ENCODE data around the gene ENOPH1.
"Not testable (repeated sequence)": the region's sequence is repeated elsewhere in the genome, so short reads cannot be mapped to it uniquely, and the experiment has no call there.

Gene ENOPH1

DNA sequence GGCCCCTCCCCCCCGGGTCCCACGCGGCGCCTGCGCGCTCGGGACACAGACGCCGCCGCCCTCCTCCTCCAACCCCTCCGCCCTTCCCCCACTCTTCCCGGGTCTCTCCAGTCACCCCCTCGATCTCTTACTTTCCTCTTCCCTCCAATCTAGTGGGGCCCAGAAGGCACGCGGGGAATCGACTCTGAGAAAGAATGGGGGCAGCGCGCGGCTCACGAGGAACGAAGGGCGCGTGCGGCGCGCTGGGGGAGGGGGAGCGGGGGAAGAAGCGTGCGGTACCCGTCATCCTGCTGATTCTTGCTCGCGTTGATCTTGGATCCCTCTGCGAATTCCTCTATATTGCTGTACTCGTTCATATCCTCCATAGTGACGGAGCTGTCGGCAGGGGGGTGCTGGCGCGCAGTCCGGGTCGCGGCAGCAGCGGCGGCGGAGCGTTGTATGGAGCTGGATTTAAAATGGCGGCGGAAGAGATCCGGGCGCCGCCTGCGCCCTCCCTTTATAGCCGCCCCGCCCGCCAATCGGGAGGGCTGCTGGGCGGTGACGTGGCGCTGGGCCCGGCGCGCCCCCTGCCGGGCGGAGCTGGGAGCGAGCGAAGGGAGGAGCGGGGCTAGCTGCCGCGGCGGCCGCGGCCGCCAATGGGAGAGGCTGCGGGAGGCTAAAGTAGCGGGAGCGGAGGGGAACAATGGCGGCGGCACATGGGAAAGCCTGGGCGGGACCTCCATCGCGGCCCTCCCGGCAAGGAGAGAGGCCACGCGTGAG lies 1.2 kb upstream of the ENOPH1 start:
- DNase-seq, result peak; percentile 95 to 96

DNA sequence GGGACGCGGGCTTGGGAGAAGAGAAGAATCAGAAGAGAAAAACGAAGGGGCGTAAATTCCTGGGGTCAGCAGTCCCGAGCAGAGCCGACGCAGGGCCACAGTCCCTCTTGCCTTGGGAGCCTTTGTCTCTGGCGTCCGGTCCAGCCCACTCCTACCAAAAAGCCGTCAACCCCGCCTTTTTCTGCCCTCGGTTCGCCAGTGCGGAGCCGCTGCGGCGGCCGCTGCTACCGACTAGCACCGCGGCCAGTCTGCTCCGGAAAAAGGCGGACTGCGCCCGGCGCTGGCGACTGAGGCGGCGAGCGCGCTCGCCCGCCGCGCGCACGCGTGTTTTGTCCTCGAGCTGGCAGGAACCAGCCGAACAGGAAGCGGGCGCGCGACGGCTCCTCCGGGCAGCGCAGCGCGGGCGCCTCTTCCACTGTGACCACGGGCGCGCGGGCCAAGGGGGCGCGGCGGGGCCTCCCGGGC lies 630 bp upstream of the ENOPH1 start:
- no peak for DNase-seq

DNA sequence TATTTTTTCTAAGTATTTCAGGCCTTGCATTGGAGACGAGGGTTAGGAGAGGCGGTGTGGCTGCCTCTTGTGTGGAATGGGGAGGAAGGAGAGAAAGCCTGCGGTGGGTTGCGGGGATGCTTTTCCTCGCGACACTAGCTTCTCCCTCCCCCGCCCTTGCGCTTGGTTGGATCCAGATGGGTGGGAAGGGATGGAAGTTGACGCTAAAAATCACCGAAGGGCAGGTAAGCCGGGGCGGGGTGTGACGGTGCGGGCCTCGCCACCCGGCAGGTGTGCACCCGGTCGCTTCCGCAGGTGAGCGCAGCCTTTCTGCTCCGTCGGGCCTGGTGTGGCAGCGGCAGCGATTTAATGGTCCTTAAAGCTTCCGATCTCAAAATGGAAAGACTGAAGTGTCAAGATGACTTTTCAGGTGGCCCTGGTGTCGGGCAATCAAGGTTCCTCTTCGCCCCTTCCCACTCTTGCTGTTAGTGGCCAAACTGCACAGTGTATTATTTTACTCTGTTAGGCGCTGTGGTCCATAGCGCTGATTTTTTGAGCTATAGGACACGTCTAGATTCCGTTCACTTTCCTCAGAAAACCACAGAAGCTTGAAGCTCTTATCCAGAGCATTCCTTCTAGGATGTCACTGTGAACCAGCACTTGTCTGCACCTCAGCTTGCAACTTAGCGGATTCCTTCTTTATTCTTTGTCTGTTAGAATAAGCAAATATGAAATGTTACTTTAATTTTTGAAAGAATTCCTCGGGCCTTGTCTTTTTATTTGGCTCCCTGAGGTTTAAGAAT lies 765 bp downstream of the ENOPH1 start:
- no peak for DNase-seq

DNA sequence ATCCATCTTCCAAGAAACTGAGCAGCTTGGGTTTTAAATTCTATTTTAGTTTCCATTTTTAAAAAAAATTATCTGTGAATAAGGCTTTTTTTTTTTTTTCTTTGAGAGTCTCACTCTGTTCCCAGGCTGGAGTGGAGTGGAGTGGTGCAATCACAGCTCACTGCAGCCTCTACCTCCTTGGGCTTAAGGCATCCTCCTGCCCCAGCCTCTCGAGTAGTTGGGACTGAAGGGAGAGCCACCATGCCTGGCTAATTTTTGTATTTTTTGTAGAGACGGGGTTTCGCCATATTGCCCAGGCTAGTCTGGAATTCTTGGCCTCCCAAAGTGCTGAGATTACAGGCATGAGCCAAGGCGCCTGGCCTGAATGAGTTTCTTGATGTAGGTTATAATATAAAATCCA lies 1.4 kb downstream of the ENOPH1 start:
- DNase-seq, result no peak

DNA sequence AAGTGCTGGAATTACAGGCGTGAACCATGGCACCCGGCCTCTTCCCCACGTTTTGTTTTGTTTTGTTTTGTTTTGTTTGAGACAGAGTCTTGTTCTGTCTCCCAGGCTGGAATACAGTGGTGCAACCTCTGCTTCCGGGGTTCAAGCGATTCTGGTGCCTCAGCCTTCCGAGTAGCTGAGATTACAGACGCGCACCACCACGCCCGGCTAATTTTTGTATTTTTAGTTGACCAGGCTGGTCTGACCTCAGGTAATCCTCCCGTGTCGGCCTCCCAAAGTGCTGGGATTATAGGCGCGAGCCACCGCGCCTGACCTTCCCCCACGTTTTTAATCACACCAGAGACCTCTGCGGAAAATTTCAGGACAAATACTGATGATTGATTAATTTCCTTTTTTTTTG lies 2.2 kb downstream of the ENOPH1 start:
- no peak for DNase-seq

DNA sequence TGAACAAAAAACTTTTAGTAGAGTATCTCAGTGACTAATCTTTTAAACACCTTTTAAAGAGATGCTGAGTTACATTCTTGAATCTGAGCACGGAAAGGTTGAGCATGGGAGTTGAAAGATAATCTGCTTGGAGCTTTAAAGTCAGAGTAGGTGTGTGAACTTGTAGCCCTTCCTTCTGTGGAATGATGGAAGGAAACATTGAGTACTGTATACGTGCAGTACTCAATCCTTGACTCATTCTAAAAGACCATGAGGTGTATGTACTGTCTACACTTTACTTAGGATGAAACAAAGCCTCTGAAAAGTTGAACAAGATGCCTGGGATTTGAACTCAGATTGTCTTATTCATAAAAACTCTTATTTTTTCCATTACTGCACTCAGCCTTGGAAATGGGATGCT lies 3.4 kb downstream of the ENOPH1 start:
- no peak for DNase-seq

DNA sequence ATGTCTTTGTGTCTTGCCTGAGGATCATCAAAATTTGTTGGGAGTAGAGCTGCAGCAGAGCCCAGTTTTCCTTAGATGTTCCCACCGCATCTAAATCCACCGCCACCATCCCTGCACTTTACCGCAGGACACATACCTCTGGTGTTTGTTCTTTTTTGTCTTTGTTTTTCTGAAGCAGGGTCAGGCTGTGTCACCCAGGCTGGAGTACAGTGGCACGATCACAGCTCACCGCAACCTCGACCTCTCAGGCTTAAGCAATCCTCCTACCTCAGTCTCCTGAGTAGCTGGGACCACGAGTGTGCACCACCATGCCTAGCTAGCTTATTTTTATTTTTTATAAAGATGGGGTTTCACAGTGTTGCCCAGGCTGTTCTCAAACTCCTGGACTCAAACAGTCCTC lies 4.6 kb downstream of the ENOPH1 start:
- no peak for DNase-seq

DNA sequence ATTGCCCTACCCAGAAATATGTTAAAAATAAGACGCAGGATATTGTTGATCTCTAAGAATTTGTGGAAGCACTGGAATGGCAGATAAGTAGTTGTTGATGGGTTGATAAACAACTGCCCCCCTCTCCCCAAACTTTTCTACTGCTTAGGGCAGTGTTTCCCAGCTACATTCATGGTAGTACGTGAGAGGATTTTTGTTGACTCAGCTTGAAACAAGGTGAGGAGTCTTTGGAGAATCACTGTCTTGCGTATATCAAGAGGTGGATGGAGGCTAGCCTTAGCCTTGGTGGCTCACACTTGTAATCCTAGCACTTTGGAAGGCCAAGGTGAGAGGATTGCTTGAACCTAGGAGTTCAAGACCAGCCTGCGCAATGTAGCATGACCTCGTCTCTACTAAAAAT lies 5.7 kb downstream of the ENOPH1 start:
- DNase-seq, result no peak

DNA sequence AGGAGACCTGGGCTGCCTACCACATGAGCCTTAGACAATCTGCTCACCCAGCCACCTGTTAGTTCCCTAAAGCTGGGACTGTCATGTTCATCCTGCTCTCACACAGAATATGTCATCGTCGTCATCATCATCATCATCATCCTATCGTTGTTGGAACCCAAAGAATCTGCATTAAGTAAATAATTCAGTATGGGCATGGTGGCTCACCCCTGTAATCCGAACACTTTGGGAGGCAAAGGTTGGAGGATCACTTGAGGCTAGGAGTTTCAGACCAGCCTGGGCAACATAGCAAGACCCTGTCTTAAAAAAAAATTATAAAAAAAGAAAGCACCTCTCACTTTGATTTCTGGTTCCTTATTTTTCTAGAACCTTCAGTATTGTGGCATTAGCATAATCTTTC lies 6.4 kb downstream of the ENOPH1 start:
- no peak for DNase-seq

DNA sequence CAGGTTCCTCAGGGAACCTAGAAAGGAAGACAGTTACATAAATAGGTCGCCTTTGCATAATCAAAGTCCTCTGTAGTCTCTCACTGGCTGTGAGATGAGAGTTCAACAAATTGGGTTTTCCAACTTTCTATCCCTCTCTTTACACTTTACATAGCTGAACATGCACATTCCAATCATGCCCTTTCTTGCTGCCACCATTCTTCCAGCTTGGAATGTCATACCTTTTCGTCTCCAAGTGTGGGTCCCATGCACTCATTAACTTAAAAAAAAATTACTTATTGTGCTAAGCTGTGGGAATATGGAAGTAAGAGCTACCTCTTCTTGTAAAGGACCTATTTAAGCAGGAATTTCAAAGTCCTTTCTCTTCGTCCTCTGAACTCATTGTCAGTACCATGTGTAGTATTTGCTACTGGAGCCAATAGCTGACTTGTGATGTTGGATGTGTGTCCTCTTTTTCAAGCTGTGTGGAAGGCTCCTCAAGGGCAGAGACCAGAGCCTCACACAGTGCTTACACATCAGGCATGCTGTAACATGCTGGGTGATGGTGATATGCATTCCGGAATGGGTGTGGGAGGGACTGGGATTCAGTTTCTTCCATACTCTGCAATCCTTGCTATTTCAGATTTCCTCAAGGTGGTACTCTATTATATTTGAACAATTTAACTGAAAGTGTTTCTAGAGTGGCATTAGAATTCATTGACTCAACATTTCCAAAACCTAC lies 7.1 kb downstream of the ENOPH1 start:
- DNase-seq, result no peak

DNA sequence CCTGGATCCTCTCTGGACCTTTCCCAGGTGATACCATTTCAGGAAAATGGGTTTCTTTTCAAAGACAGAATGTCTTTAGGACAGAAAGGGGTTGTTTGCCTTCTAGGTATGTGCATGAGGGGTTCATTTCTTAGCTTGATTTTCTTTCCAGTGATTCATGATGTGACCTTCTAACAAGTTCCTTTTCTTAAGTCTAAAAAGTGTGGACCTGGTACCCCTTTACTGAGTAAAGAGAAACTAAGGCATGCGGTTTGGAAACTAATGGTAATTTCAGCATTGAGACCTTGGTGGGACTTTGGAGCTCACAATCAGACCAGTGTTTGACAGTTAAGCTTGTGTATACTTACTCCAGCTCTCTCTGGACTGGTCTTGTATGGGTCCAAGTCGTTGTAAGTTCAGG lies 8.7 kb downstream of the ENOPH1 start:
- DNase-seq, result no peak

DNA sequence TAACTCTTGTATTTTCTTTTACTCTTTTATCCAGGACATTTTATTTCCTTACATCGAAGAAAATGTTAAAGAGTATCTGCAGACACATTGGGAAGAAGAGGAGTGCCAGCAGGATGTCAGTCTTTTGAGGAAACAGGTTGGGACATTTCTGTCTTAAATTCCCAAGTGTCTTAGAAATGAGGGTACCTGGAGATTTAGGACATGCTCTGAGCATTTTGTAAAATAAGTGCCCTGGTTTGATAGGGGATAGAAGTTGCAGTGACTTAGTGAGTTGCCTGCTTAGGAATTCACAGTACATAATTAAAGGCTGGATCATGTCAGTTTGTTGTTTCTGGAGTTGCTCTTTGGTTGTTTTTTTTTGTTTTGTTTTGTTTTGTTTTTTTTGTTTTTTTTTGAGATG lies 17.5 kb downstream of the ENOPH1 start:
- no peak for DNase-seq

DNA sequence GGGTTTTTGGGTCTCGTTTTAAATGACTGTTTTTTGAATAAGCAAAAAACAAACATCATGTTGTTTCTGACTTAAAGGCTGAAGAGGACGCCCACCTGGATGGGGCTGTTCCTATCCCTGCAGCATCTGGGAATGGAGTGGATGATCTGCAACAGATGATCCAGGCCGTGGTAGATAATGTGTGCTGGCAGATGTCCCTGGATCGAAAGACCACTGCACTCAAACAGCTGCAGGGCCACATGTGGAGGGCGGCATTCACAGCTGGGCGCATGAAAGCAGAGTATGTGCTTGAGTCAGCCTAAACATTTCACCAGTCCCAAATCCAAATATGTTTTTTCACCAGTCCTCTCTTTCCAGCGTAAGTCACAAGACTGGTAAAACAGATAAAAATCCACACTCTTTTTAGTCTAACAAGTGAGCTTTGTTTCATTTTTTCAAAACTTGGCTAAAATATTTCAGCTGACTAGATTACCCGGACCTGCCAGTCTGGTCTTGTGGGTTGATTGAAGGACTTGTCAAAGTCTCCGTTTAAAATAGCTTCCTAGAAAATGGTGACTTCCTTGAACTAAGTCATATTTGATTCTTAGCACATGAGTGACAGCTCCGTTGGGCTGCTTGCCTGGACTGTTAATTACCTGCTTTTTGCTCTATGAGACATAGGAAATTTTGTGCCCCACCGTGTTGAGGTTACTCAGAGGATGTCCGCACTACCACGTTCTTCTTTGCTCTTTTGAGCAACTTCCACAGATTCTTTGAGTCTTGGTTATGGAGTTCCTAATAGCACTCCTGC lies 20.8 kb downstream of the ENOPH1 start:
- DNase-seq, result no peak

DNA sequence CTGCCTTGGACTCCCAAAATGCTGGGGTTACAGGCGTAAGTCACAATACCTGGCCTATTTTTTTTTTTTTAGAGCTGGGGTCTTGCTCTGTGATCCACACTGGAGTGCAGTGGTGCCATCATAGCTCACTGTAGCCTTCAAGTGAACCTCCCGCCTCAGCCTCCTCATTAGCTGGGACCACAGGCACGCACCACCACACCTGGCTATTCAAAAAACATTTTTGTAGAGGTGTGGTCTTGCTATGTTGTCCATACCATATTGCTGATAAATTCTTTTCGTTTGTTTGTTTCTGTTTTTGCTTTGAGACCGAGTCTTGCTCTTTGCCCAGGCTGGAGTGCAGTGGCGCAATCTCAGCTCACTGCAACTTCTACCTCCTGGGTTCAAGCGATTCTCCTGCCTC lies 21.6 kb downstream of the ENOPH1 start:
- no peak for DNase-seq

DNA sequence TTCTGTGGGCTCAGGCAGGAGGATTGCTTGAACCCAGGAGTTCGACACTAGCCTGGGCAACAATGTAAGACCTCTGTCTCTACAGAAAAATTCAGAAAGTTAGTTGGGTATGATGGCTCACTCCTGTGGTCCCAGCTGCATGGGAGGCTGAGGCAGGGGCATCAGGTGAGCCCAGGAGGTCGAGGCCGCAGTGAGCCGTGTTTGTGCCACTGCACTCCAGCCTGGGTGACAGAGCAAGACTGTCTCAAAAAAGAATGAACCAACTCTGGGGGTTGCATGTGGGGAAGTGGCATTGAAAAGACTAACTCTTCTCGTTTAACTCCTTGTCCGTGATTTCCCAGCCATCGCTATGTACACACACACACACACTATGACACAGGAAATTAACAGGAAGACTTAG lies 26.9 kb downstream of the ENOPH1 start:
- no peak for DNase-seq

DNA sequence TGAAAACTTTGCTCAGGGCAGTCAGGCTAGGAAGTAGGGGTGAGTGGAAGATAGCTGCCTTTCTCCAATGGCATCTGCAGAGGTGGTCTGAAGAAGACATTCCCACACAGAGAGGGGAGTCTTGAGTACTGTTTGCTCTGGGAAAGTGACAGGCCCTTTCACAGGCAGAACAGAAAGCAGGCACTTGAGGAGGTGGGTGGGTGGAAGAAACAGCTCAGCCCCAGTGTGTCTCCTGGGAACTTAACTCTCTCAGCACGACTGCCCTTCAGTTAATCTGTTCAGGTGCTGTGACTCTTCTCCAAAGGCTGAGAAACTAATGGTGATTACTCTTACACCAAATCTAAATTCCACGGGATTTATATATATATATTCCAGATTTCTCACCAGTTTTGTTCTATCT lies 28.3 kb downstream of the ENOPH1 start:
- DNase-seq, result no peak

DNA sequence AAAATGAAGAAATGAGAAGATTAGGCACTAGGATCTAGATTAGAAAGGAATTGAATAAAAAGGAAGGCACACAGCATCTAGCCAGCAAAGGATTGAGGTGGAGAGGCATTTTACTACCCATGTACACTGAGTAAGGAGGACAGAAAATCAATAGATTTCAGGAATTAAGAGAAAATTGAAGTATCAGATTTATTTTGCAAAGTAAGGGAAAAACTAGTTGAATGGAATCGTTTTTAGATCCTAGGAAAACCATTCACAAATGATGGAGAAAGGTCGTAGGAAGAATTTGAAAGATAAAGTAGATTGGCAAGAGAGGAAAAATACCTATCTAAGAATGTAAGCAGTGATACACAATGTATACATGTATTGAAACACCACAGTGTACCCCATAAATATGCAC lies 31.3 kb downstream of the ENOPH1 start:
- no peak for DNase-seq

DNA sequence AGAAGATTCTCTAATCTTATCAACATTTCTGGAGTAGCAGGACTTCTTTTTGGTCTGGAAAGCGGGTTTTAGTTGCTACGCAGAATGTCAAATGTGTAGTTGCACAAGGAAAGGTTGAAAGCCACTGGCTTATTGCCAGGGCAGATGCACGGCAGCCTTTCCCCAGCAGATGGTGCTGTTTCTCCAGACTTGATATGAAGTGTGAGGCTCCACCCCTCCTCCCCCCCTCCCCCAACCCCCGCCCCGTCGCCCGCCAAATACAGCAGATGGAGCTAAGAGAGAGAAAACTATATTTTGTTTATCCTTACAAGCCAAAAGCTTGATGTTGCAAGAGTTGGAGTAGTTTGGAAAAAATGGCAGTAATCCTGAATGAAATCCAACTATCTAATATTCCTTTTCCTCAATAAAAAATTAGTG lies 32.0 kb downstream of the ENOPH1 start:
- DNase-seq, result peak; percentile 90 to 91

DNA sequence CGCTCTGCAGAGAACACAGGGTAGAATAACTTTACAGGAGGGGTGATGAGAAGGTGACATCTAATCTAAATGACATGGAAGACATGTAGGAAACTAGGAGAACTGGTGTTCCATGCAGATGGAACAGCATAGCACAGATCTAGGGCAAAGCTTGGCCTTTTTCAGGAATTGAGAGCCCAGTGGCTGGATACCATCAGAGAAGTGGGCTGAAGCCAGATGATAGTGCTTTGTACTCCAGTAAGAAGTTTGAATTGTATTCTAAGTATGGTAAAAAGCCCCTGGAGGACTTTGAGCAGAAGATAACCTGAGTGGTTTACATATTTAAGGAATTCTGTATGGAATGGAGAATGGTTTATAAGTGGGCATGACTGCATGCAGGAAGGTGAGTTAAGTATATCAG lies 32.8 kb downstream of the ENOPH1 start:
- no peak for DNase-seq

DNA sequence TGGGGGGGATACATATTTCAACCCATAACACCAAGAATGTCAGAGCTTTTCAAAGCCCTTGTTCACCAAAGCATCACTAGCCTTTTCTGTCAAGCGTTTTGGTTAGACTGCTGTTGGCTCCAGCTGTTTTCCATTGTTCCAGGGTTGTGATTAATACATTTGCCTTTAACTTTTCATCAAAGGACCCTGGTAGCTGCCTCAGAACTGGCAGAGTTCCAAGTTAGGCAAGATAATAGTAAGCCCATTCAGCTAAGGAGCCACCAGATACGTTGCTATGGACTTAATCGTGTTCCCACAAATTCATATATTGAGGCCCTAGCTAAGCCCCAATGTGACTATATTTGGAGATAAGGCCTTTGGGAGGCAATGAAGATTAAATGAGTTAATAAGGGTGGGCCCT lies 37.1 kb downstream of the ENOPH1 start:
- DNase-seq, result no peak

DNA sequence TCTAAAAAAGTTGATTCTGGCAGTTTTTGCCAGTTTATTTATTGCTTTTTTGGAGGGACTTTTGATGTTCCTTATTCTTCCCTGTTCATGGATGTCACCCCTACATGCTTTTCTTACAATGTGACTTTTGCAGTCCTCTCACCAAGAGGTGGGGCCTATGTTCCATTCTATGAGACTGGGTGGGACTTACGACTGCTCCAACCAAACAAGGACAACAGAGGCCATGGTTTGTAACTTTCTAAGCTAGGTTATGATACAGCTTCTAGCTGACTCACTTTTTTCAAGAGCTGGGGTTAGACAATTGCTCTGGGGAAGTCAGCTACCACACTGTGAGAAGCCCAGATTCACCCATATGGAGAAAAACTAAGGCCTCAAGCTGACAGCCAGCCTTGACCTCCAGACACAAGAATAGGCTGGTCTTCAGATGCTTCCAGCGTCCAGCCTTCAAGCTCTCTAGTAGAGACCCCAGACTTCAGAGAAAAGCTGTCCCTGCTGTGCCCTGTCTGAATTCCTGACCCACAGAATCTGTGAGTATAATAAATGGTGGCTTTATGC lies 39.5 kb downstream of the ENOPH1 start:
- DNase-seq, result no peak

DNA sequence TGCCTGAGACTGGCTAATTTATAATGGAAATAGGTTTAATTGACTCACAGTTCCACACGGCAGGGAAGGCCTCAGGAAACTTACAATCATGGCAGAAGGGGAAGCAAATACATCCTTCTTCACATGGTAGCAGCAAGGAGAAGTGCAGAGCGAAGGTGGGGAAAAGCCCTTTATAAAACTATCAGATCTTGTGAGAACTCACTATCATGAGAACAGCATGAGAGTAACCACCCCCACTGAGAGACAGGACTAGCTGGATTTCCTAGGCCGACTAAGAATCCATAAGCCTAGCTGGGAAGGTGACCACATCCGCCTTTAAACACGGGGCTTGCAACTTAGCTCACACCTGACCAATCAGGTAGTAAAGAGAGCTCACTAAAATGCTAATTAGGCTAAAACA lies 42.7 kb downstream of the ENOPH1 start:
- not testable (repeated sequence) for DNase-seq

Data from activated T-cell treated with anti-CD3 and anti-CD28 coated beads, Interleukin-2, amount 50 U/mL, for 48 hours (primary cell).